ENCODE measurements around the gene SHLD1.

SHLD1 gene

GRCh38 chr20:5810800-5811422 lies 60.7 kb downstream of the SHLD1 start:
- in situ Hi-C loops (cut with HindIII; ENCODE audit: low sequenced_read_pairs), result no loop called here

- in situ Hi-C loops (cut with HindIII; ENCODE audit: low sequenced_read_pairs), result no loop called here
Measured at GRCh38 chr20:5811746-5812145, 61.5 kb downstream of the SHLD1 start.

- in situ Hi-C loops (cut with HindIII; ENCODE audit: low sequenced_read_pairs), result no loop called here
Measured at GRCh38 chr20:5818346-5818681, 68.1 kb downstream of the SHLD1 start.

- in situ Hi-C loops (cut with HindIII; ENCODE audit: low sequenced_read_pairs), result loop anchor here (5.0 kb wide), 1 partner anchor 42 kb away; no protein-coding TSS in a partner anchor
Measured at GRCh38 chr20:5820738-5821137, 70.5 kb downstream of the SHLD1 start.

- in situ Hi-C loops (cut with HindIII; ENCODE audit: low sequenced_read_pairs), result loop anchor here (5.0 kb wide), 1 partner anchor 41 kb away; no protein-coding TSS in a partner anchor
Measured at GRCh38 chr20:5821627-5822215, 71.5 kb downstream of the SHLD1 start.

- in situ Hi-C loops (cut with HindIII; ENCODE audit: low sequenced_read_pairs), result loop anchor here (5.0 kb wide), 1 partner anchor 40 kb away; no protein-coding TSS in a partner anchor
Measured at GRCh38 chr20:5822569-5822968, 72.4 kb downstream of the SHLD1 start.

GRCh38 chr20:5825130-5825719 lies 75.0 kb downstream of the SHLD1 start:
- in situ Hi-C loops (cut with HindIII; ENCODE audit: low sequenced_read_pairs), result no loop called here

GRCh38 chr20:5827098-5827853 lies 77.1 kb downstream of the SHLD1 start:
- in situ Hi-C loops (cut with HindIII; ENCODE audit: low sequenced_read_pairs), result no loop called here

GRCh38 chr20:5827861-5828260 lies 77.7 kb downstream of the SHLD1 start:
- in situ Hi-C loops (cut with HindIII; ENCODE audit: low sequenced_read_pairs), result no loop called here

GRCh38 chr20:5829241-5829809 lies 79.1 kb downstream of the SHLD1 start:
- in situ Hi-C loops (cut with HindIII; ENCODE audit: low sequenced_read_pairs), result no loop called here

GRCh38 chr20:5831539-5832237 lies 81.5 kb downstream of the SHLD1 start:
- in situ Hi-C loops (cut with HindIII; ENCODE audit: low sequenced_read_pairs), result no loop called here

- in situ Hi-C loops (cut with HindIII; ENCODE audit: low sequenced_read_pairs), result no loop called here
Measured at GRCh38 chr20:5833309-5833941, 83.2 kb downstream of the SHLD1 start.

GRCh38 chr20:5834436-5835005 lies 84.3 kb downstream of the SHLD1 start:
- in situ Hi-C loops (cut with HindIII; ENCODE audit: low sequenced_read_pairs), result no loop called here

GRCh38 chr20:5835321-5835821 lies 85.2 kb downstream of the SHLD1 start:
- in situ Hi-C loops (cut with HindIII; ENCODE audit: low sequenced_read_pairs), result no loop called here

- in situ Hi-C loops (cut with HindIII; ENCODE audit: low sequenced_read_pairs), result no loop called here
Measured at GRCh38 chr20:5835871-5836270, 85.7 kb downstream of the SHLD1 start.

GRCh38 chr20:5836569-5836968 lies 86.4 kb downstream of the SHLD1 start:
- in situ Hi-C loops (cut with HindIII; ENCODE audit: low sequenced_read_pairs), result no loop called here

- in situ Hi-C loops (cut with HindIII; ENCODE audit: low sequenced_read_pairs), result no loop called here
Measured at GRCh38 chr20:5840411-5841002, 90.3 kb downstream of the SHLD1 start.

- in situ Hi-C loops (cut with HindIII; ENCODE audit: low sequenced_read_pairs), result no loop called here
Measured at GRCh38 chr20:5841522-5841921, 91.3 kb downstream of the SHLD1 start.

GRCh38 chr20:5842465-5842864 lies 92.3 kb downstream of the SHLD1 start:
- in situ Hi-C loops (cut with HindIII; ENCODE audit: low sequenced_read_pairs), result no loop called here

Data from endothelial cell of hepatic sinusoid (primary cell).